OCI-LY1 (cell line): ENCODE measurements around the gene LIPG.

ENCODE experiments used
- H2AFZ ChIP-seq: fragments of 200-600 bp; sonication (generic), shearing (Covaris generic); 2 replicates; pipeline ENCODE4 v1.6.0; 2014; ENCODE audit warnings: antibody characterized with exemption, mild to moderate bottlenecking, low read length
- H3F3A ChIP-seq: fragments of 200-600 bp; sonication (generic), shearing (Covaris generic); 2 replicates; pipeline ENCODE4 v1.6.0; 2014; ENCODE audit warnings: mild to moderate bottlenecking, antibody characterized with exemption, low read length, moderate library complexity; ENCODE audit not compliant: insufficient read depth
- H3K27ac ChIP-seq: fragments of 200-600 bp; sonication (generic); 2 replicates; pipeline ENCODE4 v1.5.1; 2014; ENCODE audit warnings: low read length, mixed run types, mild to moderate bottlenecking, low read depth; ENCODE audit not compliant: poor library complexity, severe bottlenecking
- H3K27me3 ChIP-seq: fragments of 200-600 bp; sonication (generic); 2 replicates; pipeline ENCODE4 v1.6.0; 2014; ENCODE audit warnings: antibody characterized with exemption, mild to moderate bottlenecking, low read length, moderate library complexity; ENCODE audit not compliant: insufficient read depth
- H3K36me3 ChIP-seq: fragments of 200-600 bp; sonication (generic); 2 replicates; pipeline ENCODE4 v1.6.1; 2014; ENCODE audit warnings: mild to moderate bottlenecking, antibody characterized with exemption, low read length, moderate library complexity, mixed read lengths; ENCODE audit not compliant: insufficient read depth
- H3K4me1 ChIP-seq: fragments of 200-600 bp; sonication (generic); 2 replicates; pipeline ENCODE4 v1.5.1; 2014; ENCODE audit warnings: mild to moderate bottlenecking, low read length, moderate library complexity; ENCODE audit not compliant: insufficient read depth, severe bottlenecking
- H3K4me2 ChIP-seq: fragments of 200-600 bp; sonication (generic), shearing (Covaris generic); 2 replicates; pipeline ENCODE4 v1.6.1; 2014; ENCODE audit warnings: low read length
- H3K4me3 ChIP-seq: fragments of 200-600 bp; sonication (generic); 2 replicates; pipeline ENCODE4 v1.5.1; 2014; ENCODE audit warnings: low read length, low read depth, mild to moderate bottlenecking, mixed read lengths; ENCODE audit not compliant: poor library complexity, severe bottlenecking
- H3K79me2 ChIP-seq: fragments of 200-600 bp; shearing (Covaris generic); 2 replicates; pipeline ENCODE4 v1.6.1; 2016; ENCODE audit warnings: mixed run types, low read length, mixed read lengths; ENCODE audit not compliant: insufficient read depth
- H3K9ac ChIP-seq: fragments of 200-600 bp; sonication (generic), shearing (Covaris generic); 2 replicates; pipeline ENCODE4 v1.6.1; 2014; ENCODE audit warnings: mild to moderate bottlenecking, low read length, mixed read lengths
- H3K9me2 ChIP-seq: fragments of 200-600 bp; sonication (generic), shearing (Covaris generic); 2 replicates; pipeline ENCODE4 v1.6.1; 2014; ENCODE audit warnings: low read depth, mild to moderate bottlenecking, low read length, mixed read lengths
- H3K9me3 ChIP-seq: fragments of 200-600 bp; shearing (Covaris generic); 2 replicates; pipeline ENCODE4 v1.6.1; 2014; ENCODE audit warnings: low read length, mixed read lengths
- H4K20me1 ChIP-seq: fragments of 200-600 bp; sonication (generic), shearing (Covaris generic); 2 replicates; pipeline ENCODE4 v1.6.0; 2016; ENCODE audit warnings: mild to moderate bottlenecking, low read length; ENCODE audit not compliant: insufficient read depth
- EZH2 ChIP-seq: fragments of 200-600 bp; sonication (generic), shearing (Covaris generic); IDR thresholded peaks from 2 replicates; pipeline ENCODE4 v1.8.0; 2017; ENCODE audit warnings: borderline replicate concordance, mixed run types, mild to moderate bottlenecking, antibody characterized with exemption, low read length, moderate library complexity, mixed read lengths
- TF ChIP-seq, protein P1 (sequence below): fragments of 200-600 bp; sonication (generic), shearing (Covaris generic); IDR thresholded peaks from 2 replicates; pipeline ENCODE4 v1.5.1; 2017; ENCODE audit warnings: mild to moderate bottlenecking, antibody characterized with exemption, low read length, moderate library complexity, mixed read lengths

The LIPG gene

DNA sequence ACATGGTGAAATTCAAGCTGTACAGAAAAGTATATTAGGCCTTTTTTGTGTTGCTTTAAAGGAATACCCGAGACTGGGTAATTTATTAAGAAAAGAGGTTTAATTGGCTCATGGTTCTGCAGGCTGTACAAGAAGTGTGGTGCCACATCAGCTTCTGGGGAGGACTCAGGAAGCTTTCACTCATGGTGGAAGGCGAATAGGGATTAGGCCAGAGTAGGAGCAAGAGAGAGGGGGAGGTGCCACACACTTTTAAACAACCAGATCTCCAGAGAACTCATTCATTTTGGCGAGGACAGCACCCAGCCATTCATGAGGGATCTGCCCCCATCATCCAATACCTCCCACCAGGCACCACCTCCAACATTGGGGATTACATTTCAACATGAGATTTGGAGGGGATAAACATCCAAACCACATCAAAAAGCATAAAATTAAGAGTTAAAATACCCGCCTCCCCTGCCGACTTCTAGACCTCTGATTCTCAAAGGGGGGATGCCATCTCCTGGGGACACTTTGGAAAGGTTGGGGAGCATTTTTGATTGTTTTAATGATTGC is 15.1 kb upstream of the LIPG start:
- H3K9ac ChIP-seq = no peak overlapping the region
- no peaks in the 10 kb centered on the region for H3K9me2 ChIP-seq
- no peak overlapping the region for H2AFZ ChIP-seq
- no peaks in the 10 kb centered on the region for H3K36me3 ChIP-seq
- no peaks in the 10 kb centered on the region for H3K79me2 ChIP-seq
- no peak for TF ChIP-seq EZH2
- TF ChIP-seq, protein P1, sequence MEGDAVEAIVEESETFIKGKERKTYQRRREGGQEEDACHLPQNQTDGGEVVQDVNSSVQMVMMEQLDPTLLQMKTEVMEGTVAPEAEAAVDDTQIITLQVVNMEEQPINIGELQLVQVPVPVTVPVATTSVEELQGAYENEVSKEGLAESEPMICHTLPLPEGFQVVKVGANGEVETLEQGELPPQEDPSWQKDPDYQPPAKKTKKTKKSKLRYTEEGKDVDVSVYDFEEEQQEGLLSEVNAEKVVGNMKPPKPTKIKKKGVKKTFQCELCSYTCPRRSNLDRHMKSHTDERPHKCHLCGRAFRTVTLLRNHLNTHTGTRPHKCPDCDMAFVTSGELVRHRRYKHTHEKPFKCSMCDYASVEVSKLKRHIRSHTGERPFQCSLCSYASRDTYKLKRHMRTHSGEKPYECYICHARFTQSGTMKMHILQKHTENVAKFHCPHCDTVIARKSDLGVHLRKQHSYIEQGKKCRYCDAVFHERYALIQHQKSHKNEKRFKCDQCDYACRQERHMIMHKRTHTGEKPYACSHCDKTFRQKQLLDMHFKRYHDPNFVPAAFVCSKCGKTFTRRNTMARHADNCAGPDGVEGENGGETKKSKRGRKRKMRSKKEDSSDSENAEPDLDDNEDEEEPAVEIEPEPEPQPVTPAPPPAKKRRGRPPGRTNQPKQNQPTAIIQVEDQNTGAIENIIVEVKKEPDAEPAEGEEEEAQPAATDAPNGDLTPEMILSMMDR = no peak
- H3K9me3 ChIP-seq = no peaks in the 10 kb centered on the region
- no peak overlapping the region for H3K27ac ChIP-seq
- no peaks in the 10 kb centered on the region for H3K4me1 ChIP-seq
- no peaks in the 10 kb centered on the region for H3F3A ChIP-seq
- H3K4me2 ChIP-seq = no peak overlapping the region
- no peak overlapping the region for H3K4me3 ChIP-seq
- no peaks in the 10 kb centered on the region for H4K20me1 ChIP-seq
- no peaks in the 10 kb centered on the region for H3K27me3 ChIP-seq

DNA sequence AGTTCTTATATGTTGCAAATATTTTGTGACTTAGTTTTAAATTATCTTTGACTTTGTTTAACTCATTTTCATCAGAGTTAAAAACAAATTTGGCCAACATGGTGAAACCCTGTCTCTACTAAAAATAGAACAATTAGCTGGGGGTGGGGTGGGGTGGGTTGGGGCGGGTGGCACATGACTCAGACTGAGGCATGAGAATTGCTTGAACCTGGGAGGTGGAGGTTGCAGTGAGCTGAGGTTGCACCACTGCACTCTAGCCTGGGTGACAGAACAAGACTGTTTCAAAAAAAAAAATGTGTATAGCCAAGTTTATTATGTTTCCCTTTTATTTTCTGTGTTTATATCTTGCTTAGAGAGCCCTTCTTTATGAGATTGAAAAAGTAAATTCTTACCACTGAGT is 14.2 kb upstream of the LIPG start:
- H3F3A ChIP-seq = no peaks in the 10 kb centered on the region
- H3K27ac ChIP-seq = no peak overlapping the region
- H4K20me1 ChIP-seq = no peaks in the 10 kb centered on the region
- no peaks in the 10 kb centered on the region for H3K36me3 ChIP-seq
- no peak overlapping the region for H3K4me3 ChIP-seq
- H3K79me2 ChIP-seq = no peaks in the 10 kb centered on the region
- H3K4me1 ChIP-seq = no peaks in the 10 kb centered on the region
- no peak overlapping the region for H2AFZ ChIP-seq
- no peak overlapping the region for H3K4me2 ChIP-seq
- H3K9ac ChIP-seq = no peak overlapping the region
- no peaks in the 10 kb centered on the region for H3K27me3 ChIP-seq
- no peaks in the 10 kb centered on the region for H3K9me2 ChIP-seq
- H3K9me3 ChIP-seq = no peaks in the 10 kb centered on the region
- TF ChIP-seq, protein P1 = no peak
- no peak for TF ChIP-seq EZH2

DNA sequence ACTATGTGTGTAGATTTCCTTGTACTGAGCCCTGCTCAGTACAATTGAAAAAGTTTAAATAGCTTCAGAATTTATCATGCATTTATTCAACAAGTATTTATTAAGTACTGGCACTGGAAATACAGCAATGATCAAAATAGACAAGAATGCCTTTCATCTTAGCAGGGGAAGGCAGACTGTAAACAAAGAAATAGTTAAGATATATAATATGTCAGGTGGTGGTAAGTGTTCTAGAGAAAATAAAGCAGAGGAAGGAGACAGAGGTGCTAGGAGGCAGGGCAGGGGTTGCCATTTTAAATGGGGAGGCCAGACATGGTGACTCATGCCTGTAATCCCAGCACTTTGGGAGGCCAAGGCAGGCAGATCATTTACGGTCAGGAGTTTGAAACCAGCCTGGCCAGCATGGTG is 13.6 kb upstream of the LIPG start:
- H3K4me2 ChIP-seq = no peak overlapping the region
- no peak overlapping the region for H3K4me3 ChIP-seq
- no peaks in the 10 kb centered on the region for H3F3A ChIP-seq
- no peaks in the 10 kb centered on the region for H4K20me1 ChIP-seq
- no peaks in the 10 kb centered on the region for H3K9me2 ChIP-seq
- no peak overlapping the region for H3K27ac ChIP-seq
- H3K4me1 ChIP-seq = no peaks in the 10 kb centered on the region
- H3K27me3 ChIP-seq = no peaks in the 10 kb centered on the region
- H2AFZ ChIP-seq = no peak overlapping the region
- H3K79me2 ChIP-seq = no peaks in the 10 kb centered on the region
- TF ChIP-seq, protein P1 = no peak
- TF ChIP-seq EZH2 = no peak
- H3K9me3 ChIP-seq = no peaks in the 10 kb centered on the region
- H3K36me3 ChIP-seq = no peaks in the 10 kb centered on the region
- H3K9ac ChIP-seq = no peak overlapping the region
